GM18519 (cell line): Measurements from ENCODE around the gene PTMS.
"Not testable (repeated sequence)": the region's sequence is repeated elsewhere in the genome, so short reads cannot be mapped to it uniquely, and the experiment has no call there.

ENCODE experiments used
- ATAC-seq: cut with Tn5 transposase; IDR thresholded peaks from one replicate; pipeline ENCODE4 v1.9.1; 2021; ENCODE audit warnings: mild to moderate bottlenecking, moderate library complexity; ENCODE audit not compliant: unreplicated experiment, low FRiP score

Gene PTMS, protein sequence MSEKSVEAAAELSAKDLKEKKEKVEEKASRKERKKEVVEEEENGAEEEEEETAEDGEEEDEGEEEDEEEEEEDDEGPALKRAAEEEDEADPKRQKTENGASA

DNA sequence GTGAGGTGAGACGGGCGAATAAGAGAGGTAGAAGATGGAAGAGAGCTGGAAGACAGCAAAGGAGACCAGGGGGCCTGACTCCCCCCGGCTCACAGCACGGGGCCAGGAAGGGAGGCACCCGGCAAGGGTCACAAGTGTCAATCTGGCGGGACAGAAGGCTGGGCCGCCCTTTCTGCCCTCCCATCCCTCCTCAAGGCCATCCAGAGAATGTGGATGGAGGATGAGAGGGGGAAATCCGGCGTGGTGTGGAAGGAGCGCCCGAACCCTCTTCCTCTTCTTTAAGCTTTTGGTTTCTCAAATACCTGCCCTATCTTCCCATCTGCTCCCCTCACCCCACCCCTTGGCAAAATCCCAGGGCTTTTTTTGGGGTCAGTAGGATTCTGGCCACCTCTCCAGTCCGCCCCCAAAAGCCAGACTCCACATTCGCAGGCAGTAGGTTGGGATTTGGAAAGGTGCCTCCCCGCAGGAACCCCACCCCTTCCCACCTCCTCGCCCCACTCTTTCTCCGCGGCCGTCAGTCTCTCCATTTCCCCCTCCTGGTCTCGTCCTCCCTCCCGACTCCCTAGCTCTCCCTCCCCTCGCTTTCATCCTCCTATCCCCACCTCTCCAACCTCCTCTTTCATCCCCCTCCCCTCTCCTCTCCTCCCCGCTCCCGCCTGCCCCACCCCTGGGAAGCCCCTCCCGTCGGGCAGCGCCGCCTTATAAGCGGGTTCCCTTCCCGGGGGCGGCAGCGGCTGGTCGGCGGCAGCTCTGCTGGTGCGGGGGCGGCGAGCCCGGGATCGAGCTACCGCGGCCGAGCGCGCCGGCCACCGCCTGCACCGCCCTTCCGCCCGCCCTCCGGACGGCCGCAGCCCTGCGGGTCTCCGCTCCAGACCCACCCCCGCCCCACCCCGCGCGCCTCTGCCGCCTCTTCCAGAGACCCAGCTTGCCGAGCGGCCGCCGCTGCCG lies at the start of gene PTMS:
Gene PTMS, plus strand, starts transcription at position 730 of the 948 bp plus-strand sequence. CDS start 343 bp downstream, outside the sequence.
- no peak for ATAC-seq

DNA sequence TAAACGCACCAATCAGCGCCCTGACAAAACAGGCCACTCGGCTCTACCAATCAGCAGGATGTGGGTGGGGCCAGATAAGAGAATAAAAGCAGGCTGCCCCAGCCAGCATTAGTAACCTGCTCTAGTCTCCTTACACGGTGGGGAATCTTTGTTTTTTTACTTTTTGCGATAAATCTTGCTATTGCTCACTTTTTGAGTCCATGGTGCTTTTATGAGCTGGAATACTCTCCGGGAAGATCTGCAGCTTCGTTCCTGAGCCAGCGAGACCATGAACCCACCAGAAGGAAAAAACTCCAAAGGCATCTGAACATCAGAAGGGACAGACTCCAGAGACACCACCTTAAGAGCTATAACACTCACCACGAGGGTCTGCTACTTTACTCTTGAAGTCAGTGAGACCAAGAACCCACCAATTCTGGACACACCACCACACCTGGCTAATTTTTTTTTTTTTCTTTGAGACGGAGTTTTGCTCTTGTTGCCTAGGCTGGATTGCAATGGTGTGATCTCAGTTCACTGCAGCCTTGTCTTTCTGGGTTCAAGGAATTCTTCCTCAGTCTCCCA lies 49.2 kb upstream of the PTMS start:
- ATAC-seq = no peak

DNA sequence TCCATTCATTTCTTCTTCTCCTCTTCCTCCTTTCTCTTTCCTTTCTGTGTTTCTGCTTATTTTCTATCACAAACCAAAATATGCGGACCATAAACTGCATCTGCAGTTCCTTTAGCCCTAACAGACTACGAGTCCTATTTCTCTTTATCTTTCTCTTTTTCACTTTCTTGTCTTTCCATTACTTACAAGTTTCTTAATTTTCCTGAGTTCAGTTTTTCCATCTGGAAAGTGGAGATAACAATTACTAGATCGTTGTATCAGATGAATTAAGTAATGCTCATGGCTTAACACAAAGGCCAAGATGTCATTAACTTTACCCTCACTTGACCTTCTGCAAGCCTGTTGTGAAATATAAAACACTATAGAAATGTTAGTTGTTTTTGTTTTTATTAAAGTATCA lies 43.3 kb upstream of the PTMS start:
- no peak for ATAC-seq

DNA sequence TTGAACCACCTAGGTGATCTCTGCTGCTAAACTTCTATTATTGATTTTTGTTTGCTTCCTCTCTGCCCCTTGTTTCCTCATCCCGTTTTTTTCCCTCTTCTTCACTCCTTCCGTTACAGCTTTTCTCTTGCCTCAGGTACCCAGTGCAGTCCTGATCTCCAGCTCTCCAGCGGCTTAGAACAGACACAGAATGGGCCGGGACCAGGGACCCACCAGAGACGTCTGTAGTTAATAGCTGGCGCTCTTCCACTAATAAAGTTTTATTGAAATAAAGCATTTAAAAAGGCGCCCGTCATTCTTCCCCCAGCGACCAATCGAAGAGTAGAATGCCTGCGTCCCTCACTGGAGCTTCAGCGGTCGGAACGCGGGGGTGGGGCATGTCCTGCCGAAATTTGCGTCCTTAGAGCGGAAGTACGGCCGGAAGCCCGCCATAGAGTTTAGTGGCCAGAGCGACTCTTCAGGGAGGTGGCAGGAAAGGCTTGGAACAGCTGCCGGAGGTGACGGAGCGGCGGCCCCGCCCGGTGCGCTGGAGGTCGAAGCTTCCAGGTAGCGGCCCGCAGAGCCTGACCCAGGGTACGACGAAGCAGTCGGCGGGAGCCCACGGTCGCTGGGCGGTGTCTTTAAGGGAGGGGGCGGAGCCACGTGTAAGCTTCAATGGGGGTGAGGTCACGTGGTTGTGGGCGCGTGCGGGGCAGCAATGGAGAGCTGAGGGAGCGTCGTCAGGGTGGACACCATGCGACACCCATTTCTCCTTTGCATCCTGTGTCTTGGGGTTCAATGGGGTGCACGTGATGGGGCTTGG lies 42.4 kb upstream of the PTMS start, which contains the start of gene COPS7A:
Gene COPS7A, plus strand, starts transcription at position 440 of the 802 bp plus-strand sequence. CDS start 611 bp downstream, outside the sequence.
- ATAC-seq = peak; percentile 91

DNA sequence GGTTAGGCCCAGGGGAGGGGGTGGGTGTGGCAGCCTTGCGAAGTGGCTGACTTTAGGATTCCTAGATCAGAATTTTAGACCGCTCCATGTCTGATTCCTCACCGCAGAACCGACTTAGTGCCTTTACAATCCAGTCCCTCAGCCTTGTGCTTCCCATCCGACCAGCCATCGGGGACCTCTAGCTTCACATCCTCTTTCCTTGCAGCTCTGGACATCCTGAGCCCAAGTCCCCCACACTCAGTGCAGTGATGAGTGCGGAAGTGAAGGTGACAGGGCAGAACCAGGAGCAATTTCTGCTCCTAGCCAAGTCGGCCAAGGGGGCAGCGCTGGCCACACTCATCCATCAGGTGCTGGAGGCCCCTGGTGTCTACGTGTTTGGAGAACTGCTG lies 41.8 kb upstream of the PTMS start:
- no peak for ATAC-seq

DNA sequence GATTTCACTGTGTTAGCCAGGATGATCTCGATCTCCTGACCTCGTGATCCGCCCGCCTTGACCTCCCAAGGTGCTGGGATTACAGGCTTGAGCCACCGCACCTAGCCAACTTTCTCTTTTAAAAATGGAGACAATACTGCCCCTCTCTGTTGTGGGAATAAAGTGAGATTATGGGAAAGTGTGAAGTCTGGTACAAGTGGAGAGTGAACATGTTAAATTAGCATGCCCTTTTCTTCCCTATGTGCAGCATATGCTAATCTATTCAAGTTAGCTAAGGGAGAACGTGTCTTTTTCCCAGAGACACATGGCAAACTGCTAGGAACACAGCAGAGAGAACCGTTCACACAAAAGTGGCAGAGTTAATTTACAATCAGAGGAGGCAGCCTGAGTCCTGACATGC lies 40.8 kb upstream of the PTMS start:
- no peak for ATAC-seq

DNA sequence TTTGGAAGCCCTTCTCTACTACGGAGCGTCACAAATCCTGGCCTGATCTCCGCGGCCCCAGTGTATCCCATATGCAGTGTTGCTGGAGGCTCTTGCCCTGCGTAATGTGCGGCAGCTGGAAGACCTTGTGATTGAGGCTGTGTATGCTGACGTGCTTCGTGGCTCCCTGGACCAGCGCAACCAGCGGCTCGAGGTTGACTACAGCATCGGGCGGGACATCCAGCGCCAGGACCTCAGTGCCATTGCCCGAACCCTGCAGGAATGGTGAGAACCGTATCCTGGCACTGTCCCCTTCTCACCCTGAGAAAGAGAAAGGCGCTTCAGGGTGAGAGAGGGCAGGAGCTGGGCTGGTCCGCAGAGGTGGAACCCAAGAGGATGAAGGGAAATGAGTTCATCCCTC lies 37.0 kb upstream of the PTMS start:
- no peak for ATAC-seq

DNA sequence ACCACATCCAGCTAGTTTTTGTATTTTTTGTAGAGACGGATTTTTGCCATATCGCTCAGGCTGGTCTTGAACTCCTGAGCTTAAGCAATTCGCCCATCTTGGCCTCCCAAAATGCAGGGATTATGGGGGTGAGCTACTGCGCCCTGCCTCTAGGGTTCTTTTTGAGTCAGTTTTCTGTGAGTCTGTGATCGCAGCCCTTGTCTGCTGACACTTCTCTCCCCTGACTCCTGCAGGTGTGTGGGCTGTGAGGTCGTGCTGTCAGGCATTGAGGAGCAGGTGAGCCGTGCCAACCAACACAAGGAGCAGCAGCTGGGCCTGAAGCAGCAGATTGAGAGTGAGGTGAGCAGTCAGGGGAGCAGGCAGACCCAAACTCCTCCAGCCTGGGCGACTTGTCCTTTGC lies 36.0 kb upstream of the PTMS start:
- no peak for ATAC-seq

DNA sequence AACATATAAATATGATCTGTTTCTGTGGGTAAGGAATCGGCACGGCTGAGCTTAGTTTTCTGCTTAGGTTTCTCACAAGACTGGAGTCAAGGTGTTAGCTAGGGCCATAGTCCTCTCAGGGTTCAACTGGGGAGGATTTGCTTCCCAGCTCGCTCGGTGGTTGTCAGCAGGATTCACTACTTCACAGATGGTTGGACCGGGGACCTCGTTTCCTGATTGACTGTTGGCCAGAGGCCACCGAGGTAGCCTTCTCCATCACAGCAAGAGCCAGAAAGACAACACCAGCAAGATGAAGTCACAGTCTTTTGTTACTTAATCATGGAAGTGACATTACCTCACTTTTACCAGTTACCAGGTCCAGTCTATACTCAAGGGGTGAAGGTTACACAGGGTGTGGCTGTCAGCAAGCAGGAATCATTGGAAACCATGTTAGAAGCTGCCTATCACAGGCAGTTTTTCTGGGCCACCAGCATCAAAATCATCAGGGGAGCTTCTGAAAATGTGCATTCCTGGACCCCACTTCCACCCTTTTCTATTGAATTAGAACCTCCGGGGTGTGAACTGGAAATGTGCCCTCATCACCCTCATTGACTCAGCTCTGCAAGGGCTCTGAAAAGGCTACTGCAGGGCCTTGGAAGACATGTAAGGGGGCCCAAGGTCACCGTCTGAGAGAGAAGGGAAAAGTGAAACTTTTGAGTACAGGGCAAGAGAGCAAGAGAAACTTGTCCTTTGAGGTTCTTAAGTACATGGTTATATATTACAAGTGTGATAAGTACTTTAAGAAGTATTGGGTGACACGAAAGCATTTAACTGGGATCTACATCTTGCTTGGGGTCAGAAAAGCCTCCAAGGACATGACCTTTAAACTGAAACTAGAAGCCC lies 31.4 kb upstream of the PTMS start:
- no peak for ATAC-seq

DNA sequence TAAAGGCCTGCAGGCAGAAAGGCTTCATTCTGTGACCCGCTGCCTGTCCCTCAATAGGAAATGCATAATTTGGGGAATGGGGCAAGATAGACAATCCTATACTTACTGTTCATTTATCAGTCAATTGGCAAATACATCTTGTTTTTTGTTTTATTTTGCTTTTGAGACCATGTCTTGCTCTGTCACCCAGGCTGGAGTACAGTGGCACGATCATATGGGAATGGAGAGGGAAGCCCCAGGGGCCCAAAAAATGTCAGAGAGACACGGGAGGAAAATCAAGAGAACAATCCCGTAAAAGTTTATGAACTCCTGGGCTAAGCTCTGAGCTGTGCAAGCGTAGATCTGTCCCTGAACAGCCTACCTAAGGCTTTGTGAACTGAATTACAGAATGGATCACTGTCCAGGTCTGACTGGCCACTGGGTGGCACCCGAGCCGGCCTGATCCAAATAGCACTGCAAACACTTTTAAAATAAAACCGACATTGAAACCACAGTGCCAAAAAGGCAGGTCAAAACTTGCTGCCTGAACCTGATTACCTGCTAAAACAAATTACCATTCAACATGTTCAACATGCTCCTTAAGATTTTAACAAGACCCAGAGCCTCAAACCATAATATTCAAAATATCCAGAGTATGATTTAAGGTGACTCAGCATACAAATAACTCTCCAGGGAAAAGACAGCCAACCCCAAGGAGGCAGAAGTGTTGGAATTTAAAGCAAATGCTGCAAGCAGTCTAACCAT lies 30.5 kb upstream of the PTMS start:
- ATAC-seq = no peak

DNA sequence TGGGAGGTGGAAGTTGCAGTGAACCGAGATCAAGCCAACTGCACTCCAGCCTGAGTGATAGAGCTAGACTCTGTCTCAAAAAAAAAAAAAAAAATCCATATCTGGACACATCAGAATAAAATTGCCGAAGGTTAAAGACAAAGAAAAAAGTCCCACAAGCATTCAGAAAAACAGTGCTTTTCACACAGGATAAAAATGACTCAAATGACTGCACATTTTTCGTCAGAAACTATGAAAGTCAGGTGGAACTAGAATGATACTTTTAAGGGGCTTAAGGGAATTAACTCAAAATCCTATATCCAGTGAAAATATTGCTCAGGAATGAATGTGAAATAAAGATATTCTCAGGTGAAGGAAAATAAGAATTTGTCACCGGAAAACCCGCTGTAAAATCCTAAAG lies 29.4 kb upstream of the PTMS start:
- no peak for ATAC-seq

DNA sequence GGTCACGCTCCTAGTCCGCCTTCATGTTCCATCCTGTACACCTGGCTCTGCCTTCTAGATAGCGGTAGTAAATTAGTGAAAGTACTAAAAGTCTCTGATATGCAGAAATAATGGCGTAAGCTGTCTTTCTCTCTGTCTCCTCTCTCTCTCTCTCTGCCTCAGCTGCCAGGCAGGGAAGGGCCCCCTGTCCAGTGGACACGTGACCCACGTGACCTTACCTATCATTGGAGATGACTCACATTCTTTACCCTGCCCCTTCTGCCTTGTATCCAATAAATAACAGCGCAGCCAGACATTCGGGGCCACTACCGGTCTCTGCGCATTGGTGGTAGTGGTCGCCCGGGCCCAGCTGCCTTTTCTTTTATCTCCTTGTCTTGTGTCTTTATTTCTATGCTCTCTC lies 24.1 kb upstream of the PTMS start:
- not testable (repeated sequence) for ATAC-seq

DNA sequence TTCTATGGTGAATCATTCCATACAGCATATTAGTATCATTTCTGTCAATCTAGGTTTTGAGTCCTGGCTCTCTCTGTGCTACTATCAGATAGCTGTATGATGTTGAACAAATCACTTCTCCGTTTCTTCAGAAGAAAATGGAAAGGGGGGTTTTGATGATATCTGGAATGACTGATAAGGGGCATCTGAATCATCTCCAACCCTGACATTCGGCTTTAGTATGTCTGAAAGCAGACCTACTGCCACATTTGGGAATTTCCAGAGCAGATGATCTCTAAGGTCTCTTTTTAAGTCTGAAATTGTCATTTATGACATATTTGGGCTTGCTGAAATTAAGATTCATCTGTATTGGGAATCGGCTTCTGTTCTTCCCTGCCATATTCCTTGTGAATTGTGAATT lies 23.3 kb upstream of the PTMS start:
- no peak for ATAC-seq

DNA sequence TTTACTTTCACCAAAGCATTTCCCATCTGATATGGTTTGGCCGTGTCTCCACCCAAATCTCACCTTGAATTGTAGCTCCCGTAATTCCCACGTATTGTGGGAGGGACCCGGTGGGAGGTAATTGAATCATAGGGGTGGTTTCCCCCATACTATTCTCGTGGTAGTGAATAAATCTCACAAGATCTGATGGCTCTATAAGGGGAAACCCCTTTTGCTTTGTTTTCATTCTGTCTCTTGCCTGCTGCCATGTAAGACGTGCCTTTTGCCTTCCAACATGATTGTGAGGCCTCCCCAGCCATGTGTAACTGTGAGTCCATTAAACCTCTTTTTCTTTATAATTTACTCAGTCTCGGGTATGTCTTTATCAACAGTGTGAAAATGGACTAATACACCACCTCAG lies 22.9 kb upstream of the PTMS start:
- ATAC-seq = not testable (repeated sequence)

DNA sequence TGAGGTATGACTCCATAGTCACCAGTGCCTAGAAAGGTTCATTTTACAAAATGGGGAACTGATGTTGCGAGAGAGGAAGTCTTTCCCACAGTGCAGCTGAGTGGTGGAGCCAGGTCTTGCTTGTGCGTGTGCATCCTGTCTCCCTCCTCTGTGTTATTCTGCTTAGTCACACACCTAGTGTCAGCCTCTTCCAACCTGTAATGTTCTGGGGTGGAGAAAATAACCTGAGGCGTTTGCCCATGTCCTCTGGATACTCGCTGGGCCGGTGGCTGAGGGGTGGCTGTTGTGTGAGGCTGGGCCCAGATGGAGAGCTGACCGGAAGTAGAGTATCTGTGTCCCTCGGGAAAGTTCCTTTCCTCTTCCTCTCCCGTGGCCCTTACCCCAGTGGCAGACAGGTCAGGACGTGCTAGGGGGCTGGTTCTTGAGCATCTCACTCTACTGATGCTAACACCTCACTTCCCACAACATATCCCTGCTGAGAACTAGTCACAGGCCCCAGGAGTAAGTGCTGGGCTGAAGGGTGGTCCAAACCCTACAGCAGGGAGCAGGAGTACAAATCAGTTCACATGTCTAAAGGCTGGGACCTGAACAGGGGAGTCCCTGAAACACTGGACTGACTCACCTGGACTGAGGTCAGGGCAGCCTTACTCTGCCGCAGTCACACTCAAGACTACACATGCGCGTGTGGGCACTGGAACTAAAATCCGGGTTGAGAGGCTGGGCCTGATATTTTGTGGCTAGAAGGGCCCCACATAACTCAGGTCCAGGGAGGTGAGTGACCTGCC lies 20.2 kb upstream of the PTMS start:
- no peak for ATAC-seq

DNA sequence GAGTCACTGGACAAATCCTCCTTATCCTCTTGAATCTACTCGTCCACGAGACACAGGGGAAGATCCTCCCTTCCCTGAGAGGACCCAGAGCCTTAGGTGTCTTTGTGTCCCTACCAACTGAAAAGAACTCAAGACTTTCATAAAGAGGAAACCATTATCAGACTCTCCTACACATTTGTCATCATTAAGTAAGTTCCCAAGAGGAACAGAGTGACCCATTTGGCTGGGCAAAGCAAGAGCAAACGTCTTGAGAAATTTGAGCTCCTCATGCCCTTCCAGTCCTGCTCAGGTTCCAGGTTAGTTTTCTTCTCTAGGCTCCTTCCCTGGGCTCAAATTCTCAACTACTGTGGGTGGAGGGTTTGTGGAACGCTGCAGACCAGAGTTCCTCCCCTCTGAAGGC lies 18.9 kb upstream of the PTMS start:
- ATAC-seq = no peak

DNA sequence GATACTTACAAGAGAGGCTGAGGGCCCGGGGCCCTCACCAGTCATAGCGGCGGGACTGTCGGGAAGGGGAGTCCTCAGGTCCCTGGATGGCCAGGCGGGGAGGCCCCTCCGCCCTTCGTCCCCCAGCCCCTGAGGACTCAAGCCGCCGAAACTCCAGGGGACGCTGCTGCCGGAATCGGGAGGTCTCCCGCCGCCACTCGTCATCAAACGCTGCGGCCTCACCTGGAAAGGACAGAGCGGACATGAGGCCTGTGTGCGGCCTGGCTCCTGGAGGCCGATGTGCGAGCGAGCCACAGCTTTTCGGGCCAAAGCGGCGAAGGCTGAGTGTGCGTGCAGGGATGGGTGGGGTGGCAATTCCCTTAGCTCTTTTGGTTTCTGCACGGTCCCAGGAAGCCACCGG lies 17.4 kb upstream of the PTMS start:
- no peak for ATAC-seq

DNA sequence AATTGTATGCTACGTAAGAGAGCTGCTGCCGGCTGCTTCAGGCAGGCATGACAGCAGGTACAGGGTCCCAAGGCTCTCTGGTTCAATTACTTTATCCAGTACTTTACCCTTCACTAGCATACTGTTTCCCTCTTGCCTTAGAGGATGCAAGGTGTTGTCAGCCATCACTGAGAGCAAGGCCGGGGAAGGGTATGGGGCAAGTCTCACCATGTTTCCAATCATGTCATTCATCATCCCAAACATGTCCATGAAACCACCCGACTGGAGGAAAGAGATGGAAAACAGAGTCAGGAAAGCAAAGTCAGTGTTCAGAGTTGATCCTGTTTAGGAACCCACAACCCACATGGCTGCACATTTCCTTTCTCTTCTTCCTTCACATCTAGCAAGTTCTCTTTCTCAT lies 15.7 kb upstream of the PTMS start:
- no peak for ATAC-seq
